Measurements from ENCODE around the gene SCN8A.
"Not testable (repeated sequence)": the region's sequence is repeated elsewhere in the genome, so short reads cannot be mapped to it uniquely, and the experiment has no call there.

Gene SCN8A

GRCh38 chr12:51766067-51766676, 175.1 kb downstream of the SCN8A start:
- DNase-seq (ENCODE audit: low read depth), result no peak

- DNase-seq (ENCODE audit: low read depth), result no peak
Measured at GRCh38 chr12:51771008-51771407, 180.0 kb downstream of the SCN8A start.

- DNase-seq (ENCODE audit: low read depth), result peak; percentile 84
Measured at GRCh38 chr12:51773145-51773869, 182.3 kb downstream of the SCN8A start.

GRCh38 chr12:51774933-51775332, 183.9 kb downstream of the SCN8A start:
- no peak for DNase-seq (ENCODE audit: low read depth)

GRCh38 chr12:51777457-51777856, 186.4 kb downstream of the SCN8A start:
- DNase-seq (ENCODE audit: low read depth), result no peak

- DNase-seq (ENCODE audit: low read depth), result no peak
Measured at GRCh38 chr12:51777973-51778372, 186.9 kb downstream of the SCN8A start.

- no peak for DNase-seq (ENCODE audit: low read depth)
Measured at GRCh38 chr12:51779876-51780275, 188.8 kb downstream of the SCN8A start.

- no peak for DNase-seq (ENCODE audit: low read depth)
Measured at GRCh38 chr12:51784688-51785087, 193.7 kb downstream of the SCN8A start.

GRCh38 chr12:51785906-51786305, 194.9 kb downstream of the SCN8A start:
- DNase-seq (ENCODE audit: low read depth), result no peak

- DNase-seq (ENCODE audit: low read depth), result peak; percentile 63
Measured at GRCh38 chr12:51788876-51789275, 197.8 kb downstream of the SCN8A start.

GRCh38 chr12:51792417-51792816, 201.4 kb downstream of the SCN8A start:
- no peak for DNase-seq (ENCODE audit: low read depth)

- peak; percentile 24 for DNase-seq (ENCODE audit: low read depth)
Measured at GRCh38 chr12:51793201-51793600, 202.2 kb downstream of the SCN8A start.

GRCh38 chr12:51797301-51797700, 206.3 kb downstream of the SCN8A start:
- no peak for DNase-seq (ENCODE audit: low read depth)

- not testable (repeated sequence) for DNase-seq (ENCODE audit: low read depth)
Measured at GRCh38 chr12:51798051-51798450, 207.0 kb downstream of the SCN8A start.

- DNase-seq (ENCODE audit: low read depth), result no peak
Measured at GRCh38 chr12:51798501-51798900, 207.5 kb downstream of the SCN8A start.

GRCh38 chr12:51801027-51801426, 210.0 kb downstream of the SCN8A start:
- DNase-seq (ENCODE audit: low read depth), result no peak

GRCh38 chr12:51806896-51807295, 215.9 kb downstream of the SCN8A start:
- DNase-seq (ENCODE audit: low read depth), result no peak

- no peak for DNase-seq (ENCODE audit: low read depth)
Measured at GRCh38 chr12:51809193-51809592, 218.2 kb downstream of the SCN8A start.

GRCh38 chr12:51811203-51812202, 220.5 kb downstream of the SCN8A start:
- DNase-seq (ENCODE audit: low read depth), result no peak

- no peak for DNase-seq (ENCODE audit: low read depth)
Measured at GRCh38 chr12:51812871-51813270, 221.8 kb downstream of the SCN8A start.

- DNase-seq (ENCODE audit: low read depth), result no peak
Measured at GRCh38 chr12:51813931-51814310, 222.9 kb downstream of the SCN8A start.

GRCh38 chr12:51814311-51815088, 223.5 kb downstream of the SCN8A start:
- peak; percentile 12 for DNase-seq (ENCODE audit: low read depth)

Data from GM04503 (cell line).